Endodermal cell (in vitro differentiated cells): ENCODE results near the gene TULP1. TPM values are rescaled to one million over a fixed set of nuclear protein-coding genes. Genes with fewer than 3 reads are reported as not detected.

Experiments
- DNase-seq: peaks from one replicate; pipeline ENCODE4 v3.0.0-alpha.2; 2017
- H3K27ac ChIP-seq: 2 replicates; pipeline ENCODE4 v1.5.1; 2013; ENCODE audit warnings: mild to moderate bottlenecking, low read depth, low read length, moderate library complexity
- H3K27me3 ChIP-seq: 2 replicates; pipeline ENCODE4 v1.6.1; 2013; ENCODE audit warnings: mild to moderate bottlenecking, low read length, moderate library complexity; ENCODE audit not compliant: insufficient read depth, control insufficient read depth, poor library complexity, severe bottlenecking
- H3K36me3 ChIP-seq: 2 replicates; pipeline ENCODE4 v1.7.0; 2013; ENCODE audit warnings: mild to moderate bottlenecking, low read length, moderate library complexity; ENCODE audit not compliant: control insufficient read depth, insufficient read depth
- H3K4me1 ChIP-seq: one replicate; pipeline ENCODE4 v1.7.0; 2013; ENCODE audit warnings: low read length; ENCODE audit not compliant: control insufficient read depth, insufficient read depth
- H3K4me3 ChIP-seq: 2 replicates; pipeline ENCODE4 v1.5.1; 2013; ENCODE audit warnings: mild to moderate bottlenecking, low read length, moderate library complexity
- H3K9ac ChIP-seq: 2 replicates; pipeline ENCODE4 v1.6.1; 2013; ENCODE audit warnings: mild to moderate bottlenecking, low read length, moderate library complexity; ENCODE audit not compliant: poor library complexity, severe bottlenecking; ENCODE audit errors: extremely low read depth
- H3K9me3 ChIP-seq: 2 replicates; pipeline ENCODE4 v1.6.1; 2013; ENCODE audit warnings: mild to moderate bottlenecking, low read length, moderate library complexity; ENCODE audit not compliant: control insufficient read depth
- H3K27ac Mint-ChIP-seq: 2 replicates; pipeline ENCODE4 v1.8.0; 2020; ENCODE audit warnings: mixed read lengths
- H3K27me3 Mint-ChIP-seq: 2 replicates; pipeline ENCODE4 v1.8.0; 2021; ENCODE audit warnings: mild to moderate bottlenecking, mixed read lengths; ENCODE audit not compliant: insufficient read depth
- H3K36me3 Mint-ChIP-seq: 2 replicates; pipeline ENCODE4 v1.8.0; 2020; ENCODE audit warnings: low read depth, mixed read lengths
- H3K4me1 Mint-ChIP-seq: 2 replicates; pipeline ENCODE4 v1.8.0; 2020; ENCODE audit warnings: mixed read lengths
- H3K4me3 Mint-ChIP-seq: 2 replicates; pipeline ENCODE4 v1.8.0; 2020; ENCODE audit warnings: mild to moderate bottlenecking, moderate library complexity, mixed read lengths
- H3K9me3 Mint-ChIP-seq: 2 replicates; pipeline ENCODE4 v1.8.0; 2020; ENCODE audit warnings: mild to moderate bottlenecking, mixed read lengths
- WGBS, 2 experiments: methylation state at CpG; one replicate each; pipeline versions ENCODE4 v1.1.5 to v1.1.7; 2013; ENCODE audit warnings: missing lambda C conversion rate in 2 of 2, mixed read lengths in 1 of 2; ENCODE audit not compliant: insufficient coverage in 1 of 2, insufficient read length in 1 of 2; 5-methylcytosine and 5-hydroxymethylcytosine counted together
- total RNA-seq, 2 donors: library from RNA; stranded (reverse); fragmentation: NEBNext Ultra II Directional in 1 of 2; extraction: Animal tissue kit (Norgen Biotek cat#: 25700) in 1 of 2; gene quantifications; 2 replicates in 1 of 2; 3 replicates in 1 of 2; pipeline ENCODE4 v1.2.1, GENCODE V29; 2021
- TF ChIP-seq, protein P1 (sequence below): fragments of 200-600 bp; sonication (generic); conservative IDR thresholded peaks from 2 replicates; pipeline ENCODE4 v1.5.0; 2021; ENCODE audit warnings: antibody characterized with exemption, mild to moderate bottlenecking

Gene TULP1
- total RNA-seq, 2 donors from 2014 or later = 0.29 to 4.0 TPM

DNA sequence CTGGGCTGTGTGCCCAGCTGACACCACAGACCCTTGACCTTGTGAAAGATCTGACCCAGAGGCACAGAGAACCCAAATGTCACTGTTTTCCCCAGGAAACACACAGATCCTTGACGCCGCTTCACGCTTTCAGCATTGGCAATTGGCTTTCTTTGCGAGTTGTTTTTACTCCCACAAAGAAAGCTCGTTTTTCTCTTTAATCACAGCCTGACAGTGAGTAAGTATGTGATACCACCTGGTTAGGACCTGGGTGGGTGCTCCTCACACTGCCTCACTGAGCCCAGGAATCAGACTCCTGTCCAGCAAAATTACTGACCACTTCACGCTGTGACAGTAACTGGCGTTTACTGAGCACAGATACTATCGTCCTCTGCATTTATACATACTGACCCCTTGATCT is 31.5 kb downstream of the TULP1 start:
- no peaks in the 10 kb centered on the region for H3K9me3 ChIP-seq
- no peaks in the 10 kb centered on the region for H3K27me3 ChIP-seq
- Mint-ChIP-seq H3K9me3 (no peaks in the 10 kb centered on the region), H3K4me1 (peaks cover 14% of the 10 kb centered on the region), H3K27ac (no peak overlapping the region), H3K36me3 (peaks cover 31% of the 10 kb centered on the region), H3K27me3 (no peaks in the 10 kb centered on the region), H3K4me3 (no peak overlapping the region)
- no peak overlapping the region for H3K27ac ChIP-seq
- H3K4me3 ChIP-seq = no peak overlapping the region
- DNase-seq = peak; percentile 32
- 84% methylated on average over 8 of the region's 8 CpGs for WGBS, 2 experiments
- H3K36me3 ChIP-seq = peaks cover 21% of the 10 kb centered on the region
- peaks cover 14% of the 10 kb centered on the region for H3K4me1 ChIP-seq
- TF ChIP-seq, protein P1, sequence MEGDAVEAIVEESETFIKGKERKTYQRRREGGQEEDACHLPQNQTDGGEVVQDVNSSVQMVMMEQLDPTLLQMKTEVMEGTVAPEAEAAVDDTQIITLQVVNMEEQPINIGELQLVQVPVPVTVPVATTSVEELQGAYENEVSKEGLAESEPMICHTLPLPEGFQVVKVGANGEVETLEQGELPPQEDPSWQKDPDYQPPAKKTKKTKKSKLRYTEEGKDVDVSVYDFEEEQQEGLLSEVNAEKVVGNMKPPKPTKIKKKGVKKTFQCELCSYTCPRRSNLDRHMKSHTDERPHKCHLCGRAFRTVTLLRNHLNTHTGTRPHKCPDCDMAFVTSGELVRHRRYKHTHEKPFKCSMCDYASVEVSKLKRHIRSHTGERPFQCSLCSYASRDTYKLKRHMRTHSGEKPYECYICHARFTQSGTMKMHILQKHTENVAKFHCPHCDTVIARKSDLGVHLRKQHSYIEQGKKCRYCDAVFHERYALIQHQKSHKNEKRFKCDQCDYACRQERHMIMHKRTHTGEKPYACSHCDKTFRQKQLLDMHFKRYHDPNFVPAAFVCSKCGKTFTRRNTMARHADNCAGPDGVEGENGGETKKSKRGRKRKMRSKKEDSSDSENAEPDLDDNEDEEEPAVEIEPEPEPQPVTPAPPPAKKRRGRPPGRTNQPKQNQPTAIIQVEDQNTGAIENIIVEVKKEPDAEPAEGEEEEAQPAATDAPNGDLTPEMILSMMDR = no peak
- no peak overlapping the region for H3K9ac ChIP-seq

DNA sequence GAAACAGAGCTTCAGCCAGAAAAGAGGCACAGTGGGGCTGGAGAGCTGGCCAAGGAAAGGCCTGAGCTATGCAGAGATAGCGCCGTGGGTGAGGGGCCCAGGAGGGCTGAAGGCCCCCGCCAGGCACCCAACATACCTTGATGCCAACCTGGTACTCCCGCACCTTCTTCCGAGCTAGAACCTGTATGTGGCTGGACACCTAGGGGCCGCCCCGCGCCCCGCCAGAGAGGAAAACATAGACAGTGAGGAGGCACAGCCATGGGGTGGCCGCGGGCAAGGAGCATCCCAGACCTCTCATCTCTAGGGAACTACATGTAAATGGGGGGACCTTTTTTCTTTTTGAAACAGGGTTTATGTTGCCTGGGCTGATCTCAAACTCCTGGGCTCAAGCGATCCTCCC is 32.5 kb downstream of the TULP1 start:
- H3K36me3 ChIP-seq = peaks cover 20% of the 10 kb centered on the region
- H3K4me3 ChIP-seq = no peak overlapping the region
- H3K27ac Mint-ChIP-seq = no peak overlapping the region
- TF ChIP-seq, protein P1 = no peak
- H3K27ac ChIP-seq = no peak overlapping the region
- no peaks in the 10 kb centered on the region for H3K9me3 Mint-ChIP-seq
- peaks cover 33% of the 10 kb centered on the region for H3K36me3 Mint-ChIP-seq
- H3K4me1 ChIP-seq = peaks cover 3% of the 10 kb centered on the region
- peaks cover 8% of the 10 kb centered on the region for H3K4me1 Mint-ChIP-seq
- H3K9me3 ChIP-seq = no peaks in the 10 kb centered on the region
- peak; percentile 38 for DNase-seq
- H3K27me3 Mint-ChIP-seq = no peaks in the 10 kb centered on the region
- H3K27me3 ChIP-seq = no peaks in the 10 kb centered on the region
- no peak overlapping the region for H3K4me3 Mint-ChIP-seq
- WGBS, 2 experiments = 93 to 96% methylated on average over 12 of the region's 12 CpGs
- no peak overlapping the region for H3K9ac ChIP-seq

DNA sequence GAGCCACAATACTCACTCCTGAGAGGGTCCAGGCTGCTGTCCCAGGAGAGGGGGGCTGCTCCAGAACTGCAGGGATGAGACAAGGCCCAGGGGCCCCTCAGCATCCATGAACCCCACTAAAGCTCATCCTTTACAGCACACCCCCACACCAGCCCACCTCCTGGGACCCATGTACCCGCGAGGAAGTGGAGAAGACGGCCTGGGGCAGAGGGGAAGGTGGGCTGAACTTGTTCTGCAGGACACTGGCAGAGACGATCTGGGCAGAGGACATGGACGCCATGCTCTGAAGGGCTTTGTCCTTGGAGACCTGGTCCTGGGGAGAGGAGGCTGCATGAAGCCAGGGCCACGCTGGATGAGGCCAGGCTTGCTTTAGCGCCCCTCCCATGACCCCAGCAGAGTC is 34.4 kb downstream of the TULP1 start:
- Mint-ChIP-seq H3K4me3 (no peak overlapping the region), H3K4me1 (peaks cover 5% of the 10 kb centered on the region), H3K36me3 (peaks cover 37% of the 10 kb centered on the region), H3K27ac (no peak overlapping the region), H3K9me3 (no peaks in the 10 kb centered on the region), H3K27me3 (no peaks in the 10 kb centered on the region)
- Histone ChIP-seq H3K27me3 (no peaks in the 10 kb centered on the region), H3K9ac (no peak overlapping the region), H3K9me3 (no peaks in the 10 kb centered on the region), H3K4me3 (no peak overlapping the region), H3K36me3 (peaks cover 12% of the 10 kb centered on the region), H3K4me1 (no peaks in the 10 kb centered on the region), H3K27ac (no peak overlapping the region)
- TF ChIP-seq, protein P1 = no peak
- 96 to 100% methylated on average over 5 to 7 of the region's 7 CpGs for WGBS, 2 experiments
- DNase-seq = no peak
